Cortex of kidney (tissue), 1 donor: ENCODE results near the gene ATP6V1G1.
"Not testable (repeated sequence)": the region's sequence is repeated elsewhere in the genome, so short reads cannot be mapped to it uniquely, and the experiment has no call there.

ENCODE experiments used
- DNase-seq: peaks from one replicate; lab custom pipeline; 2025; lab: John Stamatoyannopoulos, UW

ATP6V1G1 gene

DNA sequence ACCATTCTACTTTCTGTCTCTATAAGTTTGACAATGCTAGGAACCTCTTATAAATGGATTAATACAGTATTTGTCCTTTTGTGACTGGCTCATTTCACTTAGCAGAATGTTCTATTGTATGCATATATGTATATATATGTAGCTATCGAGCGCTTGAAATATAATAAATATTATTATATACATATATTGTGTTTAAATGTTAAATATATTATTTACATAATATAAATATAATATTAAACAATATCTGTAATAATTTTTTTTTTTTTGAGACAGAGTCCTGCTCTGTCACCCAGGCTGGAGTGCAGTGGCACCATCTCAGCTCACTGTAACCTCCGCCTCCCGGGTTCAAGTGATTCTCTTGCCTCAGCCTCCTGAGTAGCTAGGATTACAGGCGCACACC is 9.4 kb upstream of the ATP6V1G1 start:
- not testable (repeated sequence) for DNase-seq

DNA sequence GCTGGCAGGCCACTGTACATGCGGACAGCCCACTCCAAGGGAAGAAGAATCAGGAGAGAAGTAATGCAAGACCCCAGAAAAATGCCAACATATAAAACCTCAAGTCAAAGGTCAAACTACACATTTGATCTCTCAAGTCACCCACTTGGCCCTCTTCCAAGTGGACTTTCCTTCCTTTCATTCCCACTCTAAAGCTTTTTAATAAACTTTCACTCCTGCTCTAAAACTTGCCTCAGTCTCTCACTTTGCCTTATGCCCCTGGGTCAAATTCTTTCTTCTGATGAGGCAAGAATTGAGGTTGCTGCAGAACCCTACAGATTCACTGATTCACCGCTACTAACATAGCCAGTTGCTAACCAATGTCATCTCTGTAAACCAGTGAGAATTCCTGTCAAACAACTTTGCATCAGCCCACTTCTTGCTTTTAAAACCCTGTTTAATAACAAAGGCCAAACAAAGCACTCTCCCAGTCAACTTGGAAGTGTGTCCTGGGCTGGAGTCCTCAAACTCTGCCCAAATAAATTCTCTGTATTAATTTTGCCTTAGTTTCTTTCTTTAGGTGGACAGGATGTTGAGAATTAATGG is 6.9 kb upstream of the ATP6V1G1 start:
- no peak for DNase-seq

DNA sequence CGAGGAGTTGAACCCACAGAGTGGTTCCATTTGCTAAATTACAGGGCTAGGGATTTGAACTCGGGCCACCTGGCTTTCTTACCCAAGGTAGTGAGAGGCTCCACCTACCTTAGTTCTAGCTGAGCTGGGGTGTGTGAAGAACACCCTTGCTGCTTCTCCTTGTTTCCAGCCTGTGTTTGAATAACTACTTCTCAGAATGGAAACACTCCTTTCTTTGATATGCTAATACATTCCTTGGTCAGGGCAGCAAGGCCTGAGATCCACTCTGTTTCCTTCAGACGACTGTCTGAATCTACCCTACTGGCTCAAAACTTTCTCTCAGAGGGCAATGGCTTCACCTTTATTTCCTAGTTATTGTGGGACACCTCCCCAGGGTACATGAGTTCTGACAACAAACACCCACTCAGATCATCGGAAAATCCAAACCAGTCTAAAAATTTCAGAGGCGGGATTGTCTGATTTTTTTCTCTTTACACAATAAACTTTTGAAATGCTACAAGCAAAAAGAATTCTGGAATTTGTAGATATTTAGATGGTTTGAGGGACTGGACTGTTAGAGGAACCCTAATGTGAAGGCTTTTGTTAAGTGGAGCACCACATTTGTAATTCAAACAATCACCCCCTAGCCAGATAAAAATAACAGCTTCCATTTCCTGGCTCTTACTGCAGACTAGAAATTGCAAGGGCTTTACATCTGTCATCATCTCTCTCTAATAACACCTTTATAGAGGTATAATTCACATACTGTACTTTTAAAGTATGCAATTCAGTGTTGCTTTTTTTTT is 4.0 kb upstream of the ATP6V1G1 start:
- no peak for DNase-seq

- no peak for DNase-seq
These were observed 641 bp downstream of the ATP6V1G1 start for GRCh38 chr9:114588210-114588609.

DNA sequence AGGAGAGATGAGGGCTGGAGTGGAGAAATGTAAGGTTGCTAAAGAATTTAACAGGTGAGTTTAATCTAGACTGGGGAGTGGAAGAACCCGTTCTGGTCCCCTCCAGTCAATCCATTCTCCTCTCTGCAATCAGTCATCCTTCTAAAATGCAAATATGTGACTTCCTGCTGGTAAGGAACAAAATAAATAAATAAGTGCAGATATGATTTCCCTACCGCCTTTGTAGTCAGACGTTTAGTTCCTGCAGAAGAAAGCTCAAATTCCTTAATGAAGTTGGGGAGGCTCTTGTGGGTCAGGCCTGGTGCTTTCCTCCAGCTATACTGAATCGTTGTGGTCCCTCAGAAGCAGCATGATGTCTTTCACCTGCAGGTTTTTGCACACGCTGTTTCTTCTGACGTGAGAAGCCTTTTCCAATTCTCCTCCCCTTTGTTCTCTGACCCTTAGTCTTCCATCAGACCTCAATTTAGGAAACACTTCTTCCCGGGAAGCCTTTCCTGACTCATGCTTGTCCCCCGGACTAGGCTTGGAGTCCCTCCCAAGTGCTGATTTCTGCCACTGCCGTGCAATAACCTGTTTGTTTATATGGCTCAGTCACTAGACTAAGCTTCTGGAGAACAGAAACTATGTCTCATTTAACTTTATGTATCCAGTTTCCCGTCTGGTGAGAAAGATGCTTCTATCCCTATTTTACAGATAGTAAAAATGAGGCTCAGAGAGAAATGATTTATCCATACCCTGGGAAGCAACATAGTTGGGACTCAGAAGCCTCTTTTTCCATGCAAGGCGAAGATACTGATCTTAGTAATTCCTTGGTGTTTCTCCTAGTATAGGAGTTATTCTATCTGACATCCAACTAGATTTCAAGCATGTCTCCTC is 1.3 kb downstream of the ATP6V1G1 start:
- DNase-seq = no peak

DNA sequence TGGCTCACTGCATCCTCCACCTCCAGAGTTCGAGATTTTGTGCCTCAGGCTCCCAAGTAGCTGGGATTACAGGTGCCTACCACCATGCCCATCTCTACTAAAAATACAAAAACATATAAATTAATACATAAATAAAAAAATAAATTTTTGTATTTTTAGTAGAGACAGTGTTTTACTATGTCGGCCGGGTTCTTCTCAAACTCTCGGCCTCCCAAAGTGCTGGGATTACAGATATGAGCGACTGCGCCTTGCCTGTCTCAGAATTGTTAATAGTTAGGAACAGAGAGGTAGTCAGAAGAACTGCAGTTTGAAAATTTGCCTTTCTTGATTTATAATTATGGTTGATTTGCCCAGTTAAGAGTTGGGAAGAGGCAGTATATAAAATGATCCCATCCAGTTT is 2.8 kb downstream of the ATP6V1G1 start:
- no peak for DNase-seq

- DNase-seq = no peak
These were observed 3.8 kb downstream of the ATP6V1G1 start for GRCh38 chr9:114591291-114591787.

DNA sequence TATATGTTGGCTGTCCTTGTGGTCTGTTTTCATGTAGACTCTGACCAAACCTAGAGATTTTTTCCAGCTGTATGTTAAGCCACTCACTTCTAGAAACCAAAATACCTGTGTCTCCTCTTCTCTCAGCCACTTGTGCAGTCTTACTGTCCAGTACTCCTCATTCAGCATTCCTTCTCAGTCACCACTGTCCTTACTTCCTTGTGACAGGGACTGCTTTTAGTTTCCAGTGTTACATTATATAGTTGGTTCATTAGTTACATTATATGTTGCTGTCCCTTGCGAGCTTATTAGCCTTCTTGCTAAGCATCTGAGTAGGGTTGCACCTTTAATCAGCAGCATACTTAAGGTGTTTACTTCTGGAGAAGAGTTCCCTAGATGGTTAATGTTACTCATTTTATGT is 4.3 kb downstream of the ATP6V1G1 start:
- no peak for DNase-seq

DNA sequence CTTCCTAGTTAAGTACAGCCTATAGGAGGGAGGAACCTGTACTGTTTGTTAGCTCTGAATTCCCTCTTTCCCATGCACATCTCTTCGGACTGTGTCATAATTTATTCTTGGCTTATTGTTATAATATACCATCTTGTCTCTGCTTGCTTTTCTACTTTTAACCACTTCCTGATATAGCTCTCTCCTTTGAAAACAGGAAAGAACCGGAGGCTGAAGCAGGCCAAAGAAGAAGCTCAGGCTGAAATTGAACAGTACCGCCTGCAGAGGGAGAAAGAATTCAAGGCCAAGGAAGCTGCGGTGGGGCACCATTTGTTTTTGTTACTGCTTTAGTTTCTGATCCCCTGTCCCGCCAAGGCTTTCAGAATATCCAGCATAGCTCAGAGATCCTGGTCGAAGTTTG is 4.8 kb downstream of the ATP6V1G1 start:
- DNase-seq = no peak

DNA sequence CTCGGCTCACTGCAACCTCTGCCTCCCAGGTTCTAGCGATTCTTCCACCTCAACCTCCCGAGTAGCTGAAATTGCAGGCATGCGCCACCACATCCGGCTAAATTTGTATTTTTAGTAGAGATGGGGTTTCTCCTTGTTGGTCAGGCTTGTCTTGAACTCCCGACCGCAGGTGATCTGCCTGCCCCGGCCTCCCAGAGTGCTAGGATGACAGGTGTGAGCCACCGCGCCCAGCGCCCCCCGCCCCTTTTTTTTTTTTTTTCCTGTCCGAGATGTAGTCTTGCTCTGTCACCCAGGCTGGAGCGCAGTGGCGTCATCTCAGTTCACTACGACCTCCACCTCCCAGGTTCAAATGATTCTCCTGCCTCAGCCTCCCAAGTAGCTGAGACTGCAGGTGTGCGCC is 6.6 kb downstream of the ATP6V1G1 start:
- DNase-seq = no peak

DNA sequence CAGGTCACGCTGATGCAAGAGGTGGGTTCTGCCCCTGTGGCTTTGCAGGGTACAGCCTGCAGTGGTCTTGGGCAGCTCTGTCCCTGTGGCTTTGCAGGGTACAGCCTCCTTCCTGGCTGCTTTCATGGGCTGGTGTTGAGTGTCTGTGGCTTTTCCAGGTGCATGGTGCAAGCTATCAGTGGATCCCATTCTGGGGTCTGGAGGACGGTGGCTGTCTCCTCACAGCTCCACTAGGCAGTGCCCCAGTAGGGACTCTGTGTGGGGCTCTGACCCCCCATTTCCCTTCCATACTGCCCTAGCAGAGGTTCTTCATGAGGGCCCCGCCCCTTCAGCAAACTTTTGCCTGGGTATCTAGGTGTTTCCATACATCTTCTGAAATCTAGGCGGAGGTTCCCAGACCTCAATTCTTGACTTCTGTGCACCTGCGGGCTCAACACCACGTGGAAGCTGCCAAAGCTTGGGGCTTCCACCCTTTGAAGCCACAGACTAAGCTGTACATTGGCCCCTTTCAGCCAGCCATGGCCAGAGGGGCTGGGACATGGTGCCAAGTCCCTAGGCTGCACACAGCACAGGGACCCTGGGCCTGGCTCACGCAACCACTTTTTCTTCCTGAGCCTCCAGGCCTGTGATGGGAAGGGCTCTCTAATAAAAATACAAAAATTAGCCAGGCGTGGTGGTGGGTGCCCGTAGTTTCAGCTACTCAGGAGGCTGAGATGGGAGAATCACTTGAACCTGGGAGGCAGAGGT is 13.1 kb downstream of the ATP6V1G1 start:
- not testable (repeated sequence) for DNase-seq

GRCh38 chr9:114601787-114602186 is 14.2 kb downstream of the ATP6V1G1 start:
- DNase-seq = not testable (repeated sequence)

DNA sequence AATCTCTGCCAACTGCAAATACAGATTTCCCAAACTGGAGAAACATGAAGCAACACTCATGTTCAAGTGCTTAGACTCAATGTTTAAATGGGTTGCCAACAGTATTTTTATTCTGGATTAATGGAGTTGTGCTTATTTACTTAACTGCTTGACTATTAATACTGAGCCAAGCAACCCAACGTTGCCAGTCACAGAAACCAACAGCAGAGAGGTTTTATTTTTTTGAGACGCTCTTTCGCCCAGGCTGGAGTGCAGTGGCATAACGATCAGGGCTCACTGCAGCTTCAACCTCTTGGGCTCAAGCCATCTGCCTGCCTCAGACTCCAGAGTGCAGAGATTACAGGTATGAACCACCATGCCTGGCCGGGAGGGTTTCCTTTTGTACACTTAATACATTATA is 15.1 kb downstream of the ATP6V1G1 start:
- no peak for DNase-seq

GRCh38 chr9:114603248-114603647 is 15.7 kb downstream of the ATP6V1G1 start:
- no peak for DNase-seq

DNA sequence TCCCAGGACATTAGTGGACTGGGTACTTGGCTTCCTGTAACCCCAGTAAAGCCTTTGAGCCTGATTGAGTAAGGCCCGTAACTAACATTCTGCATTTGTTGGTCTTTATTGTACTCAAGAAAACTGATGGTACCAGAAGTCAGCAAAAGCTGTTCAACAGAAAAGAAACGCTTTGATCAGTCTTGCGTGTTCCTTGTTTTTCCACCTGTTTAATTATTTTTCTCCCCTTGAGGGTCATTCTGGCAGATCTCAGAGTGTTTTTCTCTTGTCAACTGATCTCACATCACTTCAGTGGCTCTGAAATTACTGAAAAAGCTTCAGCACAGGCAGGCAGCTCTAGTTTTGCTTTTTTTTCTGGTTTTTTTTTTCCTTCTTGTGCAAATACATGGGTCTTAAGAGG is 17.4 kb downstream of the ATP6V1G1 start:
- DNase-seq = no peak

- no peak for DNase-seq
These were observed 18.5 kb downstream of the ATP6V1G1 start for GRCh38 chr9:114606068-114606467.

DNA sequence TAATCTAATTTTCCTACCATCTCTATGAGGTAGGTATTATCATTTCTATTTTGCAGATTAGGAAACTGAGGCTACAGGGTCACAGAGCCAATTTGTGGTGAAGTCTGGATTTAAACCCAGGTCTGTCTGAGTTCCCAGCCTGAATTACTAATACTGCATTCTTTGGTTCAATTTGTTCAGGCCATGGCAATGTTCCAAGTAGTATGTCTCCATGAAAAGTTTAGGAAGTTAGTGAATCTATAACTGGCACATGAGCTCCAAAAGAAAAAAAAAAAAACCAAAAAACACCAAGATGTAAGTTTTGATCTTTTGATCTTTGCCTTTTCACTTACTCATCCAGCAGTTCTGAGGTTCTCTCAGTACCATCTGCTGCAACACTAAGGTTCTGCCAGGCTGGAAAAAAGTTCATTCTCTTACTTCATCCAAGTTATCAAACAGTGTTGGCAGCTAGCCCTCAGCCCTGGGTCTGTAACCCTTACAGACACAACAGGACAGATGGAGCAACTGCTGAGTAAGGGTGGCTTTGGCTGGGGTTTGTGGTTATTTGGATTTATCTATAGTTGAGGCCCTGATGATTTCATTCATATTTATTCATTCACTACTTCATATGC is 19.1 kb downstream of the ATP6V1G1 start:
- DNase-seq = no peak

DNA sequence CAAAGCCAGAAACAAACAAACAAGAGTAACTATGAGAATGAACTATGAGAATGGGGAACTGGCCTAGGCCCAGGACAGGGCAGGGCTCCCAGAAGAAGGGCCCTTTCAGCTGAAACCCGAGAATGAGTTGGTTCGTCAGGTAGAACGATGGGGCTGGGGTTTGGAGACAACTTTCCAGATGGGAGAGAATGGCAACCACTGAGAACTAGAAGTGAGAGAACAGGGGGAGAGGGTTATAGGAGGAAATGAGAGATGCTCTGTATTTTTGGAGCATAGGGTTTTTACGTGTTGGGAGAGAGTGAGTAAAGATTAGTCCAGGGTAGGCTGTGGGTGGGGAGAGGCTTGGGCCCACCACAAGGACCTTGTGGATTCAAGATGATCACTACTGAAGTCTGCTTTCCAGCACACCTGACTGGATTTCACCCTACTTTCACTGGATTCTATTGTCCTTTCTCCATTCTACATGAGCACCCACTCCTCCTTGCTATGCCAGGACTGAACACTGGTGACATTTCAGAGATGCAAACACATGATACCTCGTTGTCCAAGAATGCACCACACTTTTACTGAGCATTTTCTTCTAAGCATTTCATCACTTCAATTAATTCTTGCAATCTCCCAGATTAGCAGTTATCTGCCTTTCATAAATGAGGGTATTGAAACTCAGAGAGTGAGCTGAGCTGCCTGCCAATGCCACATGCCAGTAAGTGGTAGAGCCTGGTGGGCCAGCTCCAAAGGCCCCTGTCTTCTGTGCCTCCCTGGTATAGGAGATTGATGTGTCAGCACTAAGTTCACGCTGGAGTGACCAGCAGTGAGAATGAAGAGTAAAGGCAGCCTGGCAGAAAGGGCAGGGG is 20.3 kb downstream of the ATP6V1G1 start:
- no peak for DNase-seq

GRCh38 chr9:114608525-114608796 is 20.9 kb downstream of the ATP6V1G1 start:
- no peak for DNase-seq

- DNase-seq = no peak
These were observed 24.1 kb downstream of the ATP6V1G1 start for GRCh38 chr9:114611516-114612271.
